ENCODE data around the gene AGAP3.

AGAP3 gene

GRCh38 chr7:151125470-151125845 lies 39.2 kb downstream of the AGAP3 start:
- TF ChIP-seq CTCF (conservative IDR thresholded peaks at IDR 0.05) = no peak
- TF ChIP-seq ZFX (IDR thresholded peaks at IDR 0.05) = no peak

GRCh38 chr7:151125846-151126481 lies 39.7 kb downstream of the AGAP3 start:
- TF ChIP-seq CTCF (conservative IDR thresholded peaks at IDR 0.05) (no peak), ZFX (IDR thresholded peaks at IDR 0.05) (no peak)
- peak overlapping the region; percentile 75 for H3K27ac ChIP-seq

More at GRCh38 chr7:151125470-151125845, 39.2 kb downstream of the AGAP3 start:
- peak overlapping the region; percentile 75 for H3K27ac ChIP-seq

- TF ChIP-seq ZFX (IDR thresholded peaks at IDR 0.05) (no peak), CTCF (conservative IDR thresholded peaks at IDR 0.05) (no peak)
- peak overlapping the region; percentile 75 for H3K27ac ChIP-seq
These were observed 40.3 kb downstream of the AGAP3 start for GRCh38 chr7:151126491-151127137.

- TF ChIP-seq ZFX (IDR thresholded peaks at IDR 0.05) (no peak), CTCF (conservative IDR thresholded peaks at IDR 0.05) (no peak)
- H3K27ac ChIP-seq = no peak overlapping the region
These were observed 41.9 kb downstream of the AGAP3 start for GRCh38 chr7:151128144-151128543.

- H3K27ac ChIP-seq = no peak overlapping the region
- TF ChIP-seq CTCF (conservative IDR thresholded peaks at IDR 0.05) = no peak
- TF ChIP-seq ZFX (IDR thresholded peaks at IDR 0.05) = no peak
These were observed 42.4 kb downstream of the AGAP3 start for GRCh38 chr7:151128716-151129115.

- no peak overlapping the region for H3K27ac ChIP-seq
- TF ChIP-seq CTCF (conservative IDR thresholded peaks at IDR 0.05) (no peak), ZFX (IDR thresholded peaks at IDR 0.05) (no peak)
These were observed 43.1 kb downstream of the AGAP3 start for GRCh38 chr7:151129117-151129959.

All from C4-2B (cell line).